ENCODE data around the gene BABAM2. TPM values are rescaled to one million over a fixed set of nuclear protein-coding genes. Genes with fewer than 3 reads are reported as not detected.

The BABAM2 gene
- total RNA-seq, 3 donors from 2014 or later (not counting 1 experiment from before 2014, with no cell fraction given), result 54.6 to 66.1 (median 59.5) TPM

DNA sequence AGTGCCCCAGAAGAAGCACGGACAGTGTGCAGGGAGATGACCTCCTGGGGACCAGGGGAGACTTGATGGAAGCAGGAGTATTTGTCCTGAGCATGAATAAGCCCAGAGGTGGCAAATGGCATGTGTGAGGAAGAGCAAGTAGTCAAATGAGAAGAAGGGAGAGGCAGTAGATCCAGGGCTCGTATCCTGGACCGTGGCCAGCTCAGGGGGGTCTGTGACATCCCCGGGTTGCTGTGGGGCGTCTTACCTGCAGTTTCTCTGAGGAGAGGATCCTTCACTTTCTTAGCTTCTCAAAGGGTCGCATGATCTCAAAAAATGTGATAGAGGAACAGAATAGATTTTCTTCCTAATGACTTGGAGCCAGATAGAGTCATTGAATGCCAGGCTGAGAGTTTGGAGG, 445.1 kb downstream of the BABAM2 start:
- no peak overlapping the region for H3K4me3 ChIP-seq (ENCODE audit: low read length)
- no peaks in the 10 kb centered on the region for H3K9me3 ChIP-seq (ENCODE audit: control insufficient read depth, insufficient read depth, low read length)
- no peaks in the 10 kb centered on the region for H3K27me3 ChIP-seq (ENCODE audit: control insufficient read depth, insufficient read depth, low read length)
- no peaks in the 10 kb centered on the region for H3K27me3 Mint-ChIP-seq (ENCODE audit: low read depth in 2 of 2)
- H3K9me3 Mint-ChIP-seq, result no peaks in the 10 kb centered on the region
- ATAC-seq (no peak), DNase-seq (no peak)
- H3K4me1 ChIP-seq (ENCODE audit: control insufficient read depth, insufficient read depth, low read length), result peaks cover 23% of the 10 kb centered on the region
- no peaks in the 10 kb centered on the region for H3K36me3 ChIP-seq (ENCODE audit: control insufficient read depth, insufficient read depth, low read length)
- intact Hi-C loops (cut with micrococcal nuclease), result no loop called here
- no peak overlapping the region for H3K27ac ChIP-seq (ENCODE audit: low read length)
- TF ChIP-seq, protein P1, sequence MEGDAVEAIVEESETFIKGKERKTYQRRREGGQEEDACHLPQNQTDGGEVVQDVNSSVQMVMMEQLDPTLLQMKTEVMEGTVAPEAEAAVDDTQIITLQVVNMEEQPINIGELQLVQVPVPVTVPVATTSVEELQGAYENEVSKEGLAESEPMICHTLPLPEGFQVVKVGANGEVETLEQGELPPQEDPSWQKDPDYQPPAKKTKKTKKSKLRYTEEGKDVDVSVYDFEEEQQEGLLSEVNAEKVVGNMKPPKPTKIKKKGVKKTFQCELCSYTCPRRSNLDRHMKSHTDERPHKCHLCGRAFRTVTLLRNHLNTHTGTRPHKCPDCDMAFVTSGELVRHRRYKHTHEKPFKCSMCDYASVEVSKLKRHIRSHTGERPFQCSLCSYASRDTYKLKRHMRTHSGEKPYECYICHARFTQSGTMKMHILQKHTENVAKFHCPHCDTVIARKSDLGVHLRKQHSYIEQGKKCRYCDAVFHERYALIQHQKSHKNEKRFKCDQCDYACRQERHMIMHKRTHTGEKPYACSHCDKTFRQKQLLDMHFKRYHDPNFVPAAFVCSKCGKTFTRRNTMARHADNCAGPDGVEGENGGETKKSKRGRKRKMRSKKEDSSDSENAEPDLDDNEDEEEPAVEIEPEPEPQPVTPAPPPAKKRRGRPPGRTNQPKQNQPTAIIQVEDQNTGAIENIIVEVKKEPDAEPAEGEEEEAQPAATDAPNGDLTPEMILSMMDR (IDR thresholded peaks at IDR 0.05), result no peak
- H3K36me3 Mint-ChIP-seq, result no peaks in the 10 kb centered on the region
- peak overlapping the region; percentile 0 to 62 for H3K27ac Mint-ChIP-seq
- peaks cover 12 to 30% of the 10 kb centered on the region in 2 donors for H3K4me1 Mint-ChIP-seq
- 98% methylated on average over 6 of the region's 6 CpGs for WGBS (ENCODE audit: insufficient coverage)
- no peak overlapping the region for H3K4me3 Mint-ChIP-seq

DNA sequence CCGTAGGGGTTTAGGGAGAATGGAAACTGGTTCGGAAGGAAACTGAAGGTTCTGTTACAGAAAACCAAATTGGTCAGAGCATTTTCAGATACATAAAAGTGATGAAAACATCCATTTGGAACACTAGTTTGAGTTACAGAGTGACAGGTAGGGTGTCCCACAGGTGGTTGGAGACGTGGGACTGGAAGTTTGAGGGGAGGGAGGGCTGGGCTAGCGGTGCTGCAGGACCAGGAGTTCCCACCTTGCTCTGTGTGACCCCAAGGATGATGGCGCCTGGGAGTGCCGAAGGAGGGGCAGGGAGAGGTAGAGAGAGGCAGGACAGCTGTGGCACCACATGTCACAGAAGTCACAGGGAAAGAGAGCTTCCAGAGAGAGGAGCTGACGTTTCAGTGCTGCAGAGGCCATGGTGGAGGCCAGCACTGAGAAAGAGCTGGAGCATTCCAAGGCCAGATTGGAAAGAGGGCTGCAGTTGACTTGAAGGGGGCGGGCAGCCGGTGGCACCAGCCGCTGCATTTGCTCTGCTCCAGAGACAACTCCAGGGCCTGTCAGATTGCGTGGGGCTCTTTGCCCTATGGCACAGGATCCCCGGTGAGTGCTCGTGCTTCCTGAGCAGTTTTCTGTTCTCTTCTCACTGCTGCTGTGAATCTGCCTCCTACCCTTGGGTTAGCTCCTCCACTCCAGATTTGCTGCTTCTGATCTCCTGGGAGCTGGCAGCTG, 445.9 kb downstream of the BABAM2 start:
- no peak overlapping the region for H3K4me3 Mint-ChIP-seq
- H3K27ac Mint-ChIP-seq, result peak overlapping the region; percentile 0 to 62

DNA sequence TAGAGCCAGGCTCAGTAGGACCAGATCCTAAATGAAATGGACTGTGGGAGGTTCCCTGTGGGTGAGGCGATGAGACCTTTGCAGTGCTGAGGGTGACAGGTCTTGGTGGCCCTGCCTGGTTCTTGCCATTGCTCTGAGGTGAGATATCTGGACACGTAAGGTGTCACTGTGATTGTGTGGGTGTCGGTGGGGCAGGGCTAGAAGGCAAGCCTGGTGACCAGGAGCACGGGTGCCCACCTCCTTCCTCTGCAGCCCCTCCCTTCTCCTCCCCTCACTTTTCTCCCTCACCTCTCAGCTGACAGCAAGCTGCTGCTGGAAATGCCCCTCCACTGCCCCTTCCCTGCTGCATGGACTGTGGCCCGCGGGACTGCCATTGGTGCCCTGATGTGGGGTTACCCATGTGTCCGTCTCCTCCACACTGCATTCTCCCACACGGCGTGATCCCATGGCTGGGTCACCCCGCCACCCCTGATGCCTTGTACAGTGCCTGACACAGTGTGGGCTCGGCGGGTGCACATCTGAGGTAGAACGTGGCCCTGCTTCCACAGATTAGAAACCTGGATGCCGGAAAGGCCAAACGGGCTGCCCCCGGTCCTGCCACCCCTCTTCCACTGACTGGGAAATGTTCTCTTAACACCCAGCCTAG, 446.6 kb downstream of the BABAM2 start:
- no peaks in the 10 kb centered on the region for H3K9me3 ChIP-seq (ENCODE audit: control insufficient read depth, insufficient read depth, low read length)
- H3K27ac ChIP-seq (ENCODE audit: low read length), result no peak overlapping the region
- peak in 2 of 3 donors; percentile 54 to 73 for ATAC-seq
- Mint-ChIP-seq H3K36me3 (no peaks in the 10 kb centered on the region), H3K27ac (peak overlapping the region in 1 of 2 donors; percentile 40), H3K9me3 (no peaks in the 10 kb centered on the region), H3K4me3 (no peak overlapping the region), H3K4me1 (peaks cover 12 to 33% of the 10 kb centered on the region in 2 donors), H3K27me3 (ENCODE audit: low read depth in 2 of 2) (no peaks in the 10 kb centered on the region)
- no peak overlapping the region for H3K4me3 ChIP-seq (ENCODE audit: low read length)
- TF ChIP-seq, protein P1 (IDR thresholded peaks at IDR 0.05), result no peak
- 79% methylated on average over 16 of the region's 16 CpGs for WGBS (ENCODE audit: insufficient coverage)
- DNase-seq, result no peak
- H3K27me3 ChIP-seq (ENCODE audit: control insufficient read depth, insufficient read depth, low read length), result no peaks in the 10 kb centered on the region
- peaks cover 23% of the 10 kb centered on the region for H3K4me1 ChIP-seq (ENCODE audit: control insufficient read depth, insufficient read depth, low read length)
- intact Hi-C loops (cut with micrococcal nuclease), result no loop called here
- H3K36me3 ChIP-seq (ENCODE audit: control insufficient read depth, insufficient read depth, low read length), result no peaks in the 10 kb centered on the region

More for the DNA sequence above, 445.9 kb downstream of the BABAM2 start:
- no peaks in the 10 kb centered on the region for H3K27me3 ChIP-seq (ENCODE audit: control insufficient read depth, insufficient read depth, low read length)
- H3K27ac ChIP-seq (ENCODE audit: low read length), result no peak overlapping the region
- no peaks in the 10 kb centered on the region for H3K27me3 Mint-ChIP-seq (ENCODE audit: low read depth in 2 of 2)
- intact Hi-C loops (cut with micrococcal nuclease), result no loop called here
- H3K9me3 Mint-ChIP-seq, result no peaks in the 10 kb centered on the region
- H3K36me3 ChIP-seq (ENCODE audit: control insufficient read depth, insufficient read depth, low read length), result no peaks in the 10 kb centered on the region
- H3K4me3 ChIP-seq (ENCODE audit: low read length), result no peak overlapping the region
- DNase-seq, result no peak
- H3K4me1 ChIP-seq (ENCODE audit: control insufficient read depth, insufficient read depth, low read length), result peaks cover 23% of the 10 kb centered on the region
- no peak for ATAC-seq
- TF ChIP-seq, protein P1 (IDR thresholded peaks at IDR 0.05), result no peak
- no peaks in the 10 kb centered on the region for H3K36me3 Mint-ChIP-seq
- 81% methylated on average over 13 of the region's 13 CpGs for WGBS (ENCODE audit: insufficient coverage)
- H3K4me1 Mint-ChIP-seq, result peaks cover 12 to 33% of the 10 kb centered on the region in 2 donors
- no peaks in the 10 kb centered on the region for H3K9me3 ChIP-seq (ENCODE audit: control insufficient read depth, insufficient read depth, low read length)
